Astrocyte (in vitro differentiated cells and primary cell): Measurements from ENCODE around the gene ERMAP. TPM values are rescaled to one million over a fixed set of nuclear protein-coding genes. Genes with fewer than 3 reads are reported as not detected.

ENCODE experiments used
- DNase-seq: peaks from one replicate; pipeline ENCODE4 v3.0.0-alpha.2; 2010; ENCODE audit warnings: low read depth
- FAIRE-seq: peaks from 2 replicates; lab custom pipeline; 2011; peaks lifted over from hg19 to GRCh38; lab: Jason Lieb, UNC
- H2AFZ ChIP-seq: 2 replicates; pipeline ENCODE4 v1.6.0; 2012; ENCODE audit warnings: low read depth, low read length, inconsistent platforms
- H3K27ac ChIP-seq: 2 replicates; pipeline ENCODE4 v1.5.1; 2011; ENCODE audit warnings: low read depth, low read length, inconsistent platforms
- H3K27me3 ChIP-seq: 2 replicates; pipeline ENCODE4 v1.6.0; 2011; ENCODE audit warnings: low read length, inconsistent platforms; ENCODE audit not compliant: insufficient read depth
- H3K36me3 ChIP-seq: 2 replicates; pipeline ENCODE4 v1.5.1; 2011; ENCODE audit warnings: low read length, inconsistent platforms; ENCODE audit not compliant: insufficient read depth
- H3K4me1 ChIP-seq: 2 replicates; pipeline ENCODE4 v1.5.1; 2011; ENCODE audit warnings: low read length, inconsistent platforms; ENCODE audit not compliant: insufficient read depth
- H3K4me2 ChIP-seq: 2 replicates; pipeline ENCODE4 v1.6.0; 2012; ENCODE audit warnings: low read length, inconsistent platforms
- H3K4me3 ChIP-seq: 2 replicates; pipeline ENCODE4 v1.5.1; 2011; ENCODE audit warnings: low read depth, mild to moderate bottlenecking, low read length, inconsistent platforms; ENCODE audit not compliant: insufficient read depth
- H3K79me2 ChIP-seq: 2 replicates; pipeline ENCODE4 v1.6.0; 2012; ENCODE audit warnings: mild to moderate bottlenecking, low read length, inconsistent platforms; ENCODE audit not compliant: insufficient read depth
- H3K9ac ChIP-seq: 2 replicates; pipeline ENCODE4 v1.6.0; 2012; ENCODE audit warnings: mild to moderate bottlenecking, low read length, inconsistent platforms
- H3K9me3 ChIP-seq: 2 replicates; pipeline ENCODE4 v1.5.1; 2012; ENCODE audit warnings: low read depth, mild to moderate bottlenecking, low read length, inconsistent platforms; ENCODE audit not compliant: insufficient read depth
- H4K20me1 ChIP-seq: 2 replicates; pipeline ENCODE4 v1.6.0; 2012; ENCODE audit warnings: low read length, inconsistent platforms; ENCODE audit not compliant: insufficient read depth
- H3K27ac Mint-ChIP-seq: one replicate; pipeline ENCODE4 v1.8.0; 2021; ENCODE audit warnings: mild to moderate bottlenecking, mixed read lengths; ENCODE audit not compliant: unreplicated experiment
- H3K27me3 Mint-ChIP-seq: one replicate; pipeline ENCODE4 v1.8.0; 2021; ENCODE audit warnings: low read depth, mixed read lengths; ENCODE audit not compliant: unreplicated experiment
- H3K36me3 Mint-ChIP-seq: one replicate; pipeline ENCODE4 v1.8.0; 2021; ENCODE audit warnings: low read depth, mixed read lengths; ENCODE audit not compliant: unreplicated experiment
- H3K4me1 Mint-ChIP-seq: one replicate; pipeline ENCODE4 v1.8.0; 2021; ENCODE audit warnings: low read depth, mixed read lengths; ENCODE audit not compliant: unreplicated experiment
- H3K4me3 Mint-ChIP-seq: one replicate; pipeline ENCODE4 v1.8.0; 2021; ENCODE audit warnings: mild to moderate bottlenecking, moderate library complexity, mixed read lengths; ENCODE audit not compliant: unreplicated experiment
- H3K9me3 Mint-ChIP-seq: one replicate; pipeline ENCODE4 v1.8.0; 2021; ENCODE audit warnings: mild to moderate bottlenecking, mixed read lengths; ENCODE audit not compliant: unreplicated experiment
- EZH2 ChIP-seq: IDR thresholded peaks from 2 replicates; pipeline ENCODE4 v1.6.1; 2012; ENCODE audit warnings: mild to moderate bottlenecking, low read length, inconsistent platforms; ENCODE audit not compliant: insufficient read depth
- total RNA-seq: library from RNA; stranded (reverse); gene quantifications from 2 replicates; pipeline ENCODE4 v1.2.1, GENCODE V29; 2021
- TF ChIP-seq, protein P1 (sequence below): IDR thresholded peaks from 2 replicates; pipeline ENCODE4 v1.5.1; 2011; ENCODE audit warnings: low read depth, mild to moderate bottlenecking, inconsistent platforms, low read length, moderate library complexity; ENCODE audit not compliant: insufficient read depth

Gene ERMAP
- total RNA-seq, 1 donor from 2014 or later, result 8.9 TPM

DNA sequence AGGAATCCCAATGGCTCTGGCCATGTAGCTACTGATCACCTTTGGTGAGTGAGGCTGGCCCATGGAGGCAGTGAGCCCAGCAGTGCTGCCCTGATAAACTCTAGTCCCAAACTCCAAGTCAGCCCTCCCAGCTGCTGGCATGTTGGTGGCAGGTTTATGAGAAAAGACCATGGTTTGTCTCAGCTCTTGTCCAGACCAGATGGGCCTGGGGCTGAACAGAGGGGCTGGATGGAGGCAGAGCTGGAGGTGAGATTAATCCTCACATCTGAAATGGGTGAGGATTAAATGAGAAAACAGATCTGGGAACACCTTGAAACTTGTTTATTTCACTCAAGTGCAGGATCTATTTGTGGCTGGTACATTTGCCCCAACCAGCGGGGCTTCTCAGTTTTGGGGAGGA lies 28.9 kb upstream of the ERMAP start:
- no peak overlapping the region for H3K4me3 ChIP-seq
- Mint-ChIP-seq H3K4me1 (no peaks in the 10 kb centered on the region), H3K9me3 (peaks cover 4% of the 10 kb centered on the region), H3K36me3 (peaks cover 14% of the 10 kb centered on the region), H3K27ac (no peak overlapping the region), H3K4me3 (no peak overlapping the region), H3K27me3 (peaks cover 3% of the 10 kb centered on the region)
- peaks cover 4% of the 10 kb centered on the region for H4K20me1 ChIP-seq
- no peak overlapping the region for H3K4me2 ChIP-seq
- no peaks in the 10 kb centered on the region for H3K79me2 ChIP-seq
- no peak for FAIRE-seq
- H3K9me3 ChIP-seq, result no peaks in the 10 kb centered on the region
- DNase-seq, result no peak
- no peaks in the 10 kb centered on the region for H3K27me3 ChIP-seq
- no peak overlapping the region for H3K9ac ChIP-seq
- no peak overlapping the region for H3K27ac ChIP-seq
- TF ChIP-seq, protein P1, sequence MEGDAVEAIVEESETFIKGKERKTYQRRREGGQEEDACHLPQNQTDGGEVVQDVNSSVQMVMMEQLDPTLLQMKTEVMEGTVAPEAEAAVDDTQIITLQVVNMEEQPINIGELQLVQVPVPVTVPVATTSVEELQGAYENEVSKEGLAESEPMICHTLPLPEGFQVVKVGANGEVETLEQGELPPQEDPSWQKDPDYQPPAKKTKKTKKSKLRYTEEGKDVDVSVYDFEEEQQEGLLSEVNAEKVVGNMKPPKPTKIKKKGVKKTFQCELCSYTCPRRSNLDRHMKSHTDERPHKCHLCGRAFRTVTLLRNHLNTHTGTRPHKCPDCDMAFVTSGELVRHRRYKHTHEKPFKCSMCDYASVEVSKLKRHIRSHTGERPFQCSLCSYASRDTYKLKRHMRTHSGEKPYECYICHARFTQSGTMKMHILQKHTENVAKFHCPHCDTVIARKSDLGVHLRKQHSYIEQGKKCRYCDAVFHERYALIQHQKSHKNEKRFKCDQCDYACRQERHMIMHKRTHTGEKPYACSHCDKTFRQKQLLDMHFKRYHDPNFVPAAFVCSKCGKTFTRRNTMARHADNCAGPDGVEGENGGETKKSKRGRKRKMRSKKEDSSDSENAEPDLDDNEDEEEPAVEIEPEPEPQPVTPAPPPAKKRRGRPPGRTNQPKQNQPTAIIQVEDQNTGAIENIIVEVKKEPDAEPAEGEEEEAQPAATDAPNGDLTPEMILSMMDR, result no peak
- TF ChIP-seq EZH2, result no peak
- H3K36me3 ChIP-seq, result no peaks in the 10 kb centered on the region
- peaks cover 9% of the 10 kb centered on the region for H3K4me1 ChIP-seq
- no peak overlapping the region for H2AFZ ChIP-seq

DNA sequence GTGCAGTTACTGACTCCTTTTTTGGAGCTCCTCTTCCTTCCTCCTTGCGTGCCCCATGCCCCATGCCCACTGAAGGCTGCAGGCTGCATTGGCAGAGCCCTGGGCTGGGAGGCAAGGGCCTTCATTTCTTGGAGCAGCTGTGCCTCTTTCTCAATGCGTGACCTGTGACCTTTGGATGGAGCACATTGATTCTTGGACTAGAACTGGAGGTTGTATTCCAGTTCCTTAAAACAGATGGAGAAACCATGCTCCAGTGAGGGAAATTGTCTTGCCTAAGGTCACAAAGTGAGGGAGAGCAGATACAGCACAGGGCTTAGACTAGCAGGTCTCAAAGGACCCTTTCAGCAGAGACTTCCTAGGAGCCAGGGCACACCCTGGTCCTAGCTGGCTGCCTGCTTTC lies 23.1 kb upstream of the ERMAP start:
- H3K9me3 ChIP-seq, result no peaks in the 10 kb centered on the region
- H2AFZ ChIP-seq, result no peak overlapping the region
- no peaks in the 10 kb centered on the region for H3K4me1 Mint-ChIP-seq
- no peaks in the 10 kb centered on the region for H3K36me3 Mint-ChIP-seq
- no peak overlapping the region for H3K27ac ChIP-seq
- H3K79me2 ChIP-seq, result no peaks in the 10 kb centered on the region
- no peak overlapping the region for H3K27ac Mint-ChIP-seq
- no peaks in the 10 kb centered on the region for H3K36me3 ChIP-seq
- no peak for DNase-seq
- TF ChIP-seq EZH2, result no peak
- TF ChIP-seq, protein P1, result no peak
- H3K4me2 ChIP-seq, result no peak overlapping the region
- no peaks in the 10 kb centered on the region for H3K27me3 ChIP-seq
- FAIRE-seq, result no peak
- no peak overlapping the region for H3K9ac ChIP-seq
- no peaks in the 10 kb centered on the region for H3K4me1 ChIP-seq
- H3K4me3 ChIP-seq, result no peak overlapping the region
- H4K20me1 ChIP-seq, result no peaks in the 10 kb centered on the region
- H3K27me3 Mint-ChIP-seq, result peaks cover 16% of the 10 kb centered on the region
- H3K4me3 Mint-ChIP-seq, result no peak overlapping the region
- H3K9me3 Mint-ChIP-seq, result no peaks in the 10 kb centered on the region

DNA sequence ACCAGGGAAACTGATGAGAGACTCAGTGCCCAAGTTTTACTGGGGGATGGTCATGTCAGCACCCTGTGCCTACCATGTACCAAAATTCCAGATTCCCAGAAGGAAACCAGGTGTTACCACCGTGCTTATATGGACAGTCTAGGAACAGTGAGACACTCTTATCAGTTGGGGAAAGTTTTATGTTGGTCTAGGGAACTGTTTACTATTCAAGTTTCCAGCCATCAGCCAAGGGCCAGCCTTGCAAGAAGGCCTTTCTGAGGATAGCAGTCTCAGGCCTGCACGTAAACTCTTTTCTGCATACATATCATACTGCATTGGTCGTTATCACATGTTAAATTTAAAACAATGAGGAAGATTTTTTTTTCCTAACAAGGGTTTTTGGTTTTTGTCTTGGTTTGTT lies 19.5 kb upstream of the ERMAP start:
- H3K27me3 ChIP-seq, result no peaks in the 10 kb centered on the region
- H3K27ac Mint-ChIP-seq, result no peak overlapping the region
- DNase-seq (no peak), FAIRE-seq (no peak)
- TF ChIP-seq, protein P1, result no peak
- no peak for TF ChIP-seq EZH2
- no peaks in the 10 kb centered on the region for H4K20me1 ChIP-seq
- H3K4me1 ChIP-seq, result no peaks in the 10 kb centered on the region
- no peaks in the 10 kb centered on the region for H3K9me3 ChIP-seq
- H3K36me3 ChIP-seq, result no peaks in the 10 kb centered on the region
- no peaks in the 10 kb centered on the region for H3K9me3 Mint-ChIP-seq
- no peaks in the 10 kb centered on the region for H3K36me3 Mint-ChIP-seq
- H3K27ac ChIP-seq, result no peak overlapping the region
- no peak overlapping the region for H3K4me2 ChIP-seq
- no peaks in the 10 kb centered on the region for H3K79me2 ChIP-seq
- H3K4me3 Mint-ChIP-seq, result no peak overlapping the region
- no peak overlapping the region for H3K4me3 ChIP-seq
- H3K27me3 Mint-ChIP-seq, result peaks cover 16% of the 10 kb centered on the region
- H2AFZ ChIP-seq, result no peak overlapping the region
- H3K4me1 Mint-ChIP-seq, result no peaks in the 10 kb centered on the region
- no peak overlapping the region for H3K9ac ChIP-seq
